Measurements from ENCODE around the gene CHN1.
A peak's percentile ranks its signal among the peaks of the same experiment; 100 is the strongest.

CHN1 gene

GRCh38 chr2:174893018-174893417, 112.2 kb downstream of the CHN1 start:
- Histone ChIP-seq H3K4me2 (ENCODE audit: low read length, poor library complexity, severe bottlenecking) (no peak overlapping the region), H2BK5ac (ENCODE audit: low read depth, low read length, poor library complexity, severe bottlenecking) (no peak overlapping the region), H3K9me3 (ENCODE audit: control insufficient read depth, low read length) (no peaks in the 10 kb centered on the region), H3K27me3 (ENCODE audit: control insufficient read depth in 1 of 2, insufficient read depth in 1 of 2, low read length in 2 of 2) (no peaks in the 10 kb centered on the region), H4K91ac (ENCODE audit: low read length) (no peak overlapping the region), H3K36me3 (ENCODE audit: control insufficient read depth in 1 of 2, insufficient read depth in 2 of 2, low read depth in 1 of 2, low read length in 2 of 2) (no peaks in the 10 kb centered on the region), H2BK120ac (ENCODE audit: low read depth, low read length) (no peak overlapping the region), H3K14ac (ENCODE audit: low read length in 2 of 2) (no peak overlapping the region), H3K27ac (ENCODE audit: low read length, poor library complexity, severe bottlenecking) (no peak overlapping the region), H2AFZ (ENCODE audit: low read depth, low read length) (no peak overlapping the region), H3K4me3 (ENCODE audit: insufficient read depth in 1 of 2, low read depth in 1 of 2, low read length in 2 of 2) (no peak overlapping the region), H2BK12ac (ENCODE audit: low read length in 2 of 2) (no peak overlapping the region), H3K79me1 (replicated peaks; ENCODE audit: low read length, poor library complexity, severe bottlenecking) (no peaks in the 10 kb centered on the region), H4K8ac (ENCODE audit: low read length) (no peak overlapping the region), H3K9ac (ENCODE audit: low read length) (no peak overlapping the region), H2AK5ac (ENCODE audit: low read length, severe bottlenecking) (no peak overlapping the region), H3K23ac (ENCODE audit: low read length in 2 of 2) (no peak overlapping the region), H3K4me1 (ENCODE audit: control insufficient read depth, insufficient read depth, low read depth, low read length) (no peaks in the 10 kb centered on the region), H3K4ac (ENCODE audit: low read depth in 1 of 2, low read length in 2 of 2) (no peak overlapping the region), H3K18ac (ENCODE audit: low read depth in 1 of 2, low read length in 2 of 2) (no peak overlapping the region), H2BK15ac (ENCODE audit: low read depth, poor library complexity, severe bottlenecking) (no peak overlapping the region)
- DNase-seq, result no peak
- no CpG with 5 or more reads among the region's 1 CpG for WGBS

DNA sequence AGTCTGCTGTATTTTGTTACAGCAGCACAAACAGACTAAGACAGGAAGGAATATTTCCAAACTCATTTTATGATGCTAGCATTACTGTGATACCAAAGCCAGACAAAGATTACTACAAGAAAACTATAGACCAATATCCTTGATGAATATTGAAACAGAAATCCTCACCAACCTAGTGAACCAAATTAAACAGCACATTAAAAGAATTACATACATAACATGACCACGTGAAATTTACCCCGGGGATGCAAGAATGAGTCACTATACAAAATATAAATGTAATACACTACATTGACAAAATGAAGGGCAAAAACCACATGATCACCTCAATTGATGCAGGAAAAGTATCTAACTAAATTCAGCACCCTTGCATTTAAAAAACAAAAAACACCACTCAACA, 112.6 kb downstream of the CHN1 start:
- Histone ChIP-seq H2BK12ac (ENCODE audit: low read length in 2 of 2) (no peak overlapping the region), H3K4me3 (ENCODE audit: insufficient read depth in 1 of 2, low read depth in 1 of 2, low read length in 2 of 2) (no peak overlapping the region), H3K14ac (ENCODE audit: low read length in 2 of 2) (no peak overlapping the region), H3K27me3 (ENCODE audit: control insufficient read depth in 1 of 2, insufficient read depth in 1 of 2, low read length in 2 of 2) (no peaks in the 10 kb centered on the region), H3K4me2 (ENCODE audit: low read length, poor library complexity, severe bottlenecking) (no peak overlapping the region), H4K8ac (ENCODE audit: low read length) (no peak overlapping the region), H3K27ac (ENCODE audit: low read length, poor library complexity, severe bottlenecking) (no peak overlapping the region), H2BK5ac (ENCODE audit: low read depth, low read length, poor library complexity, severe bottlenecking) (no peak overlapping the region), H4K91ac (ENCODE audit: low read length) (no peak overlapping the region), H3K23ac (ENCODE audit: low read length in 2 of 2) (no peak overlapping the region), H2AFZ (ENCODE audit: low read depth, low read length) (no peak overlapping the region), H3K4me1 (ENCODE audit: control insufficient read depth, insufficient read depth, low read depth, low read length) (no peaks in the 10 kb centered on the region), H3K9ac (ENCODE audit: low read length) (no peak overlapping the region), H2AK5ac (ENCODE audit: low read length, severe bottlenecking) (no peak overlapping the region), H3K4ac (ENCODE audit: low read depth in 1 of 2, low read length in 2 of 2) (no peak overlapping the region), H3K36me3 (ENCODE audit: control insufficient read depth in 1 of 2, insufficient read depth in 2 of 2, low read depth in 1 of 2, low read length in 2 of 2) (no peaks in the 10 kb centered on the region), H3K18ac (ENCODE audit: low read depth in 1 of 2, low read length in 2 of 2) (no peak overlapping the region), H3K9me3 (ENCODE audit: control insufficient read depth, low read length) (no peaks in the 10 kb centered on the region), H2BK120ac (ENCODE audit: low read depth, low read length) (no peak overlapping the region), H2BK15ac (ENCODE audit: low read depth, poor library complexity, severe bottlenecking) (no peak overlapping the region), H3K79me1 (replicated peaks; ENCODE audit: low read length, poor library complexity, severe bottlenecking) (no peaks in the 10 kb centered on the region)
- WGBS, result 96% methylated on average over 2 of the region's 2 CpGs
- no peak for DNase-seq

DNA sequence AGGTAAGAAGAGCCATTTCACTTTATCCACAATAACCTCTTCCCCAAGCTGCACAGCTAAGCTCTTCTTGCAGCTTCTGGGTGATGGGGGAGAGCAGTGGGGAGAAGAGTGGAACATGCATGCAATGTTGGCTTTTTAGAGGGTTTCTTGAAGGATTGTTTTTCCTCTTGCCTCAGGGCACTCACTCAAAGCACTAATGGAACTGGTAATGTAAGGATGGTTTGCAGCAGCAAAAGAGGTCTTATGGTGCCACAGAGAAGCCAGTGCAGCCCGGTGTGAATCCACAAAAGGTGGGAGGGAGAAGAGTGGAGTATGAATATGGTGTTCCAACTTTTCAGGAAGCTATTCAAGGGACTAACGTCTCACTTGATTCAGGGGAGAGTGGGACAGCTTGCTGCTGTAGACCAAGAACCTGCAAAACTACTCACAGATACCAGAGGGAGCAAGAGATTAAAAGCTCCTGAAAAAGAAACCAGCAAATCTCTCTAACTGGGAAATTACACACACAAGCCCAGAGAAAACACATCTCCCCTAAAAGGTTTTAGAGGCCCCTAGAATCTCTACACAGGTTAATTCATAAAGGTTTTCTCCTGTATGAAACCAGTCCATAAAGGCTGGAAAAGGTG, 116.4 kb downstream of the CHN1 start:
- no peak overlapping the region for H3K14ac ChIP-seq (ENCODE audit: low read length in 2 of 2)
- H2BK5ac ChIP-seq (ENCODE audit: low read depth, low read length, poor library complexity, severe bottlenecking), result no peak overlapping the region
- no peak overlapping the region for H3K4ac ChIP-seq (ENCODE audit: low read depth in 1 of 2, low read length in 2 of 2)
- WGBS, result 82% methylated on average over 2 of the region's 2 CpGs
- no peaks in the 10 kb centered on the region for H3K27me3 ChIP-seq (ENCODE audit: control insufficient read depth in 1 of 2, insufficient read depth in 1 of 2, low read length in 2 of 2)
- no peak overlapping the region for H4K91ac ChIP-seq (ENCODE audit: low read length)
- H3K9me3 ChIP-seq (ENCODE audit: control insufficient read depth, low read length), result no peaks in the 10 kb centered on the region
- H3K4me3 ChIP-seq (ENCODE audit: insufficient read depth in 1 of 2, low read depth in 1 of 2, low read length in 2 of 2), result no peak overlapping the region
- H4K8ac ChIP-seq (ENCODE audit: low read length), result no peak overlapping the region
- no peak overlapping the region for H3K23ac ChIP-seq (ENCODE audit: low read length in 2 of 2)
- no peak overlapping the region for H3K9ac ChIP-seq (ENCODE audit: low read length)
- no peak overlapping the region for H2BK120ac ChIP-seq (ENCODE audit: low read depth, low read length)
- no peaks in the 10 kb centered on the region for H3K4me1 ChIP-seq (ENCODE audit: control insufficient read depth, insufficient read depth, low read depth, low read length)
- no peak overlapping the region for H2AFZ ChIP-seq (ENCODE audit: low read depth, low read length)
- H3K36me3 ChIP-seq (ENCODE audit: control insufficient read depth in 1 of 2, insufficient read depth in 2 of 2, low read depth in 1 of 2, low read length in 2 of 2), result no peaks in the 10 kb centered on the region
- H2BK12ac ChIP-seq (ENCODE audit: low read length in 2 of 2), result no peak overlapping the region
- H3K79me1 ChIP-seq (replicated peaks; ENCODE audit: low read length, poor library complexity, severe bottlenecking), result no peaks in the 10 kb centered on the region
- peak; percentile 15 for DNase-seq
- H3K4me2 ChIP-seq (ENCODE audit: low read length, poor library complexity, severe bottlenecking), result no peak overlapping the region
- H2BK15ac ChIP-seq (ENCODE audit: low read depth, poor library complexity, severe bottlenecking), result no peak overlapping the region
- H3K27ac ChIP-seq (ENCODE audit: low read length, poor library complexity, severe bottlenecking), result no peak overlapping the region
- H2AK5ac ChIP-seq (ENCODE audit: low read length, severe bottlenecking), result no peak overlapping the region
- H3K18ac ChIP-seq (ENCODE audit: low read depth in 1 of 2, low read length in 2 of 2), result no peak overlapping the region

- no peak overlapping the region for H4K8ac ChIP-seq (ENCODE audit: low read length)
- H3K27me3 ChIP-seq (ENCODE audit: control insufficient read depth in 1 of 2, insufficient read depth in 1 of 2, low read length in 2 of 2), result no peaks in the 10 kb centered on the region
- no peak overlapping the region for H3K23ac ChIP-seq (ENCODE audit: low read length in 2 of 2)
- H3K79me1 ChIP-seq (replicated peaks; ENCODE audit: low read length, poor library complexity, severe bottlenecking), result no peaks in the 10 kb centered on the region
- no peak overlapping the region for H3K14ac ChIP-seq (ENCODE audit: low read length in 2 of 2)
- no peaks in the 10 kb centered on the region for H3K4me1 ChIP-seq (ENCODE audit: control insufficient read depth, insufficient read depth, low read depth, low read length)
- no peak overlapping the region for H2AFZ ChIP-seq (ENCODE audit: low read depth, low read length)
- no peak for DNase-seq
- no peaks in the 10 kb centered on the region for H3K9me3 ChIP-seq (ENCODE audit: control insufficient read depth, low read length)
- 96% methylated on average over 3 of the region's 3 CpGs for WGBS
- no peak overlapping the region for H2AK5ac ChIP-seq (ENCODE audit: low read length, severe bottlenecking)
- no peak overlapping the region for H2BK12ac ChIP-seq (ENCODE audit: low read length in 2 of 2)
- no peak overlapping the region for H2BK15ac ChIP-seq (ENCODE audit: low read depth, poor library complexity, severe bottlenecking)
- no peak overlapping the region for H3K4me3 ChIP-seq (ENCODE audit: insufficient read depth in 1 of 2, low read depth in 1 of 2, low read length in 2 of 2)
- H3K18ac ChIP-seq (ENCODE audit: low read depth in 1 of 2, low read length in 2 of 2), result no peak overlapping the region
- no peak overlapping the region for H2BK120ac ChIP-seq (ENCODE audit: low read depth, low read length)
- no peak overlapping the region for H3K4me2 ChIP-seq (ENCODE audit: low read length, poor library complexity, severe bottlenecking)
- no peak overlapping the region for H3K4ac ChIP-seq (ENCODE audit: low read depth in 1 of 2, low read length in 2 of 2)
- no peak overlapping the region for H4K91ac ChIP-seq (ENCODE audit: low read length)
- H2BK5ac ChIP-seq (ENCODE audit: low read depth, low read length, poor library complexity, severe bottlenecking), result no peak overlapping the region
- H3K36me3 ChIP-seq (ENCODE audit: control insufficient read depth in 1 of 2, insufficient read depth in 2 of 2, low read depth in 1 of 2, low read length in 2 of 2), result no peaks in the 10 kb centered on the region
- no peak overlapping the region for H3K9ac ChIP-seq (ENCODE audit: low read length)
- no peak overlapping the region for H3K27ac ChIP-seq (ENCODE audit: low read length, poor library complexity, severe bottlenecking)
Observed at GRCh38 chr2:174888146-174888545, 117.0 kb downstream of the CHN1 start.
